ENCODE measurements around the gene CDA.

DNA sequence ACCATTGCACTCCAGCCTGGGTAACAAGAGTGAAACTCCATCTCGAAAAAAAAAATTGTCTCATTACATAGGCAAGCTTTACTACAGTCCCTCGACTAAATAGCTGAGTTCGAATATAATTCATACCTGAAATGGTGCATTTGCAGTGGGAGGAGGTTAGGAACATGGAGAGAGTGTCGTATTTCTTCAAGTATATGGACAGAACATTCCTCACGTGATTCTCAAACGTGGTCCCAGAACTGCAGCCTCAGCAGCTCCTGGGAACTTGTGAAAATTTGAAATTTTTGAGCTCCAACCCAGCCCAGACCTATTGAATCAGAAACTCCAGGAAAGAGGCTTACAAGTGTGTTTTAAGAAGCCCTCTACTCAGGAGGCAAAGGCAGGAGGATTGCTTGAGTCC lies 7.2 kb downstream of the CDA start:
- TF ChIP-seq POLR2A (IDR thresholded peaks at IDR 0.05; ENCODE audit: low read depth, low read length) (no peak), MAX (IDR thresholded peaks at IDR 0.05; ENCODE audit: low read depth, low read length) (no peak), CHD2 (IDR thresholded peaks at IDR 0.05; ENCODE audit: borderline replicate concordance, low read depth, low read length) (no peak), CREM (IDR thresholded peaks at IDR 0.05; ENCODE audit: low read depth) (no peak), SMC3 (IDR thresholded peaks at IDR 0.05; ENCODE audit: borderline replicate concordance, low read length) (no peak)
- TF ChIP-seq, protein P1, sequence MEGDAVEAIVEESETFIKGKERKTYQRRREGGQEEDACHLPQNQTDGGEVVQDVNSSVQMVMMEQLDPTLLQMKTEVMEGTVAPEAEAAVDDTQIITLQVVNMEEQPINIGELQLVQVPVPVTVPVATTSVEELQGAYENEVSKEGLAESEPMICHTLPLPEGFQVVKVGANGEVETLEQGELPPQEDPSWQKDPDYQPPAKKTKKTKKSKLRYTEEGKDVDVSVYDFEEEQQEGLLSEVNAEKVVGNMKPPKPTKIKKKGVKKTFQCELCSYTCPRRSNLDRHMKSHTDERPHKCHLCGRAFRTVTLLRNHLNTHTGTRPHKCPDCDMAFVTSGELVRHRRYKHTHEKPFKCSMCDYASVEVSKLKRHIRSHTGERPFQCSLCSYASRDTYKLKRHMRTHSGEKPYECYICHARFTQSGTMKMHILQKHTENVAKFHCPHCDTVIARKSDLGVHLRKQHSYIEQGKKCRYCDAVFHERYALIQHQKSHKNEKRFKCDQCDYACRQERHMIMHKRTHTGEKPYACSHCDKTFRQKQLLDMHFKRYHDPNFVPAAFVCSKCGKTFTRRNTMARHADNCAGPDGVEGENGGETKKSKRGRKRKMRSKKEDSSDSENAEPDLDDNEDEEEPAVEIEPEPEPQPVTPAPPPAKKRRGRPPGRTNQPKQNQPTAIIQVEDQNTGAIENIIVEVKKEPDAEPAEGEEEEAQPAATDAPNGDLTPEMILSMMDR (IDR thresholded peaks at IDR 0.05 in 2 of 3, conservative IDR thresholded peaks at IDR 0.05 in 1 of 3; ENCODE audit: control insufficient read depth in 2 of 3, extremely low read depth in 1 of 3, insufficient read depth in 1 of 3, low read depth in 3 of 3, low read length in 3 of 3), result no peak
